GM19099 (cell line): Measurements from ENCODE around the gene NEK4.

Experiments used
- POLR2A ChIP-seq: IDR thresholded peaks from 3 replicates; pipeline ENCODE4 v1.6.1; 2011; ENCODE audit warnings: low read depth; ENCODE audit not compliant: insufficient read length; ENCODE audit errors: extremely low read depth

Gene NEK4

GRCh38 chr3:52710512-52710911 is 60.2 kb downstream of the NEK4 start:
- TF ChIP-seq POLR2A, result no peak

GRCh38 chr3:52707585-52707984 is 63.2 kb downstream of the NEK4 start:
- no peak for TF ChIP-seq POLR2A

GRCh38 chr3:52705688-52706686 is 64.8 kb downstream of the NEK4 start, which contains the start of the genes GLT8D1 and SPCS1:
Gene GLT8D1, minus strand, starts transcription at chr3:52705791. Its CDS starts 5,331 bp downstream, at chr3:52700460.
Gene SPCS1, plus strand, starts transcription at chr3:52706106. Its CDS starts 141 bp downstream, at chr3:52706247.
- peak; percentile 79 for TF ChIP-seq POLR2A

- no peak for TF ChIP-seq POLR2A
Observed at GRCh38 chr3:52705438-52705687, 65.4 kb downstream of the NEK4 start.

- no peak for TF ChIP-seq POLR2A
Observed at GRCh38 chr3:52704611-52705437, 65.9 kb downstream of the NEK4 start.

- no peak for TF ChIP-seq POLR2A
Observed at GRCh38 chr3:52703341-52703740, 67.4 kb downstream of the NEK4 start.

- TF ChIP-seq POLR2A, result peak; percentile 12
Observed at GRCh38 chr3:52697632-52697965, 73.1 kb downstream of the NEK4 start.

GRCh38 chr3:52696830-52697631 is 73.7 kb downstream of the NEK4 start:
- no peak for TF ChIP-seq POLR2A

GRCh38 chr3:52695798-52696671 is 74.7 kb downstream of the NEK4 start:
- no peak for TF ChIP-seq POLR2A

GRCh38 chr3:52694528-52695189 is 76.1 kb downstream of the NEK4 start:
- no peak for TF ChIP-seq POLR2A

GRCh38 chr3:52693071-52693470 is 77.7 kb downstream of the NEK4 start:
- no peak for TF ChIP-seq POLR2A

- no peak for TF ChIP-seq POLR2A
Observed at GRCh38 chr3:52690560-52690959, 80.2 kb downstream of the NEK4 start.

- TF ChIP-seq POLR2A, result no peak
Observed at GRCh38 chr3:52689151-52689550, 81.6 kb downstream of the NEK4 start.

GRCh38 chr3:52688266-52688665 is 82.5 kb downstream of the NEK4 start:
- TF ChIP-seq POLR2A, result no peak
